Measurements from ENCODE around the gene LENG9. TPM values are rescaled to one million over a fixed set of nuclear protein-coding genes. Genes with fewer than 3 reads are reported as not detected.
A peak's percentile ranks its signal among the peaks of the same experiment; 100 is the strongest.

The LENG9 gene
- polyA plus RNA-seq, 2 of the 4 experiments (the other 2 are of a cell fraction): 1.9 to 4.1 TPM

GRCh38 chr19:54465426-54466109 lies 2.0 kb upstream of the LENG9 start:
- peaks cover 26% of the 10 kb centered on the region for H3K4me1 ChIP-seq
- ChIA-PET POLR2A (interaction anchor here (1.6 kb wide), 1 partner anchor 17 kb away, joined by 6 read pairs; the partner anchor contains the start of gene LENG8), CTCF (interaction anchor here (1.5 kb wide), 3 partner anchors 12 to 16 kb away, joined by 3 to 5 read pairs (median 4); no protein-coding TSS in a partner anchor)
- no peak for DNase-seq (ENCODE audit: low read depth in 1 of 2, low spot score in 1 of 2)
- H3K4me3 ChIP-seq: peak overlapping the region; percentile 67
- no peaks in the 10 kb centered on the region for H3K9me3 ChIP-seq
- no peak for FAIRE-seq
- H3K27ac ChIP-seq: peak overlapping the region; percentile 93 to 95
- ATAC-seq: no peak
- TF ChIP-seq HES2 (IDR thresholded peaks at IDR 0.05): no peak
- TF ChIP-seq ESRRA (IDR thresholded peaks at IDR 0.05; ENCODE audit: borderline replicate concordance, low read length): no peak
- TF ChIP-seq CBX8 (IDR thresholded peaks at IDR 0.05): no peak
- H3K4me2 ChIP-seq: peak overlapping the region; percentile 98
- 94% methylated on average over 45 of the region's 49 CpGs for WGBS (ENCODE audit: missing lambda C conversion rate)

- no peaks in the 10 kb centered on the region for H3K9me3 ChIP-seq
- peak; percentile 87 to 95 for DNase-seq (ENCODE audit: low read depth in 1 of 2, low spot score in 1 of 2)
- peak; percentile 54 to 81 for ATAC-seq
- POLR2A ChIA-PET: interaction anchor here (1.6 kb wide), 1 partner anchor 16 kb away, joined by 6 read pairs; the partner anchor contains the start of gene LENG8
- FAIRE-seq: no peak
- peaks cover 32% of the 10 kb centered on the region for H3K4me1 ChIP-seq
- CTCF ChIA-PET: interaction anchor here (1.5 kb wide), 1 partner anchor 13 kb away, joined by 4 read pairs; no protein-coding TSS in a partner anchor
- peak overlapping the region; percentile 98 for H3K4me2 ChIP-seq
- 2% methylated on average over 29 of the region's 87 CpGs for WGBS (ENCODE audit: missing lambda C conversion rate)
- H3K27ac ChIP-seq: peak overlapping the region; percentile 93 to 95
- TF ChIP-seq KDM5A (IDR thresholded peaks at IDR 0.05) (no peak), JUN (IDR thresholded peaks at IDR 0.05) (peak; percentile 34 to 66; a peak in 4 of 5 replicates), PBX3 (IDR thresholded peaks at IDR 0.05) (peak; percentile 21; the same call in 1 of the 2 replicates), KDM1A (IDR thresholded peaks at IDR 0.05; ENCODE audit: low read depth) (no peak), PHF8 (IDR thresholded peaks at IDR 0.05; ENCODE audit: borderline replicate concordance, low read depth) (peak; percentile 74), MAX (IDR thresholded peaks at IDR 0.05) (peak; percentile 91), USF2 (IDR thresholded peaks at IDR 0.05) (peak; percentile 24; the same call in 1 of the 2 replicates), EP300 (IDR thresholded peaks at IDR 0.05) (no peak), POLR2AphosphoS2 (conservative IDR thresholded peaks at IDR 0.05; ENCODE audit: low read length) (no peak), RFX5 (IDR thresholded peaks at IDR 0.05) (0 out of 2 replicates have a peak, but pooled peaks have one; percentile 55), HOXB5 (CRISPR knock-in tag; IDR thresholded peaks at IDR 0.05) (0 out of 2 replicates have a peak, but pooled peaks have one; percentile 35), FOSL2 (IDR thresholded peaks at IDR 0.05) (no peak), FOSL2 (CRISPR knock-in tag; IDR thresholded peaks at IDR 0.05) (peak; percentile 16; the same call in 1 of the 2 replicates), HES2 (IDR thresholded peaks at IDR 0.05) (no peak), HOXB13 (CRISPR knock-in tag; IDR thresholded peaks at IDR 0.05; ENCODE audit: low read depth) (peak; percentile 12; the same call in 1 of the 2 replicates), MAFK (IDR thresholded peaks at IDR 0.05; ENCODE audit: partially characterized antibody) (no peak), E2F6 (IDR thresholded peaks at IDR 0.05; ENCODE audit: borderline replicate concordance, low read depth) (peak; percentile 87), BCL3 (IDR thresholded peaks at IDR 0.05) (peak; percentile 84; the same call in 2 of the 3 replicates), CHD4 (IDR thresholded peaks at IDR 0.05; ENCODE audit: borderline replicate concordance) (no peak), REST (IDR thresholded peaks at IDR 0.05) (peak; percentile 15; the same call in 1 of the 2 replicates), POLR2A (IDR thresholded peaks at IDR 0.05; ENCODE audit: low read length) (peak; percentile 63), TFCP2L1 (CRISPR knock-in tag; IDR thresholded peaks at IDR 0.05) (peak; percentile 78; the same call in 1 of the 2 replicates), ATOH8 (CRISPR knock-in tag; IDR thresholded peaks at IDR 0.05; ENCODE audit: low read depth) (no peak)
- H3K4me3 ChIP-seq: peak overlapping the region; percentile 67
These were observed 1.2 kb upstream of the LENG9 start for GRCh38 chr19:54464630-54465425.
